ENCODE measurements around the gene C1QTNF9. TPM values are rescaled to one million over a fixed set of nuclear protein-coding genes. Genes with fewer than 3 reads are reported as not detected.

C1QTNF9 gene
- total and polyA plus RNA-seq, 2 of the 4 experiments (the other 2 are of a cell fraction): 0.18 to 0.21 TPM

DNA sequence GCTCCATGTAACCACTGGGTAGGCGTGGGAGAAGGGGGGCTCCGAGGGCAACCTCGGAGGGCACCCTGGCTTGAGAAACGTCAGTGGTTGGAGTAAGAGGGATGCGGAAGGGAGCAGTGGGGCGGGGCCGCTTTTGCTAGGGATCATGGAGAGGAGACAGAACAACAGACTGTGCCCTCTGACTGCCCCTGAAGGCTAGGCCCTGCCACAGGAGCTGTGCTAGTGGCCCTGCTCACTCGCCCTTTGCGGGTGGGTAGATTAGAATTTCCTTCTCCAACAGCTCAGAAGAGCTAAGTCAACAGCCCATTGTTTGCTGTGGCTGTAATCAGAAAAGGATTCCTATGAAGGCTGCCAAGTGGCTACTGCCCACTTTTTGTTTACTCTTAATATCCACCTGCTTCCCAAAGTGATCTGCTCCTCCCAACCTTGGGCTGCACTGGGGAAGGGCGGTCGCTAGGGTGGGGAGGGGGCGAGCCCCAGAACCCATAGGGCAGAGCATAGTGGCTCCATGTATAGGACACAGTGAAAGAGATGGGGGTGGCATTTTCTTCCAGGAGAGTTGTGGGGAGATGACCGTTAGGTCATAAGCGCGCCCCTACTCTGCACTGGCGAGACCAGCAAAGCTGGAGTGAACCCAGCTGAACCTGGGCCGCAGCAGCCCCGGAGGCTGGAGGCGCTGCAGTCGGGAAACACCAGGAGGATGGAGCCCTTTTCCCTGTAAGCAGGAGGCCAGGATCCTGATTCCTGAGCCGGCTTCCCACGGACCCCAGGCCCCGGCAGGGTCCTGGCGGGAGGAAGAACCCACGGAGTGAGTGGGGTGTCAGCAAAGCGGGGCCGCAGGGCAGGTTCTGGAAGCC is 1.9 kb upstream of the C1QTNF9 start:
- Histone ChIP-seq H3K36me3 (ENCODE audit: control insufficient read depth, insufficient read depth, low read length) (peaks cover 11% of the 10 kb centered on the region), H3K14ac (replicated peaks; ENCODE audit: low read depth, low read length) (peak overlapping the region; percentile 59; the same call in 1 of the 2 replicates), H3K4me2 (ENCODE audit: low read depth, low read length) (peak overlapping the region; percentile 11; the same call in 1 of the 2 replicates), H4K8ac (ENCODE audit: low read depth in 2 of 2, low read length in 2 of 2) (0 out of 4 replicates have a peak overlapping the region, but pooled peaks of 1 of the 2 experiments have one; percentile 43), H2BK120ac (ENCODE audit: low read depth, low read length) (peak overlapping the region; percentile 68), H2BK5ac (ENCODE audit: low read depth, low read length, poor library complexity, severe bottlenecking) (peak overlapping the region; percentile 36), H3K9me1 (ENCODE audit: insufficient read depth, low read length) (peaks cover 13% of the 10 kb centered on the region), H2AK5ac (ENCODE audit: low read depth, low read length) (peak overlapping the region; percentile 56), H3K9me3 (ENCODE audit: control insufficient read depth, insufficient read depth, low read length) (no peaks in the 10 kb centered on the region), H3K79me1 (ENCODE audit: low read depth in 1 of 2, low read length in 2 of 2) (peaks cover 0 to 3% of the 10 kb centered on the region in 2 experiments; a peak in 1 of 4 replicates), H3K4ac (ENCODE audit: low read depth, low read length) (peak overlapping the region; percentile 67), H3K27ac (ENCODE audit: insufficient read depth, low read length) (peak overlapping the region; percentile 37; the same call in 1 of the 2 replicates), H2AFZ (replicated peaks; ENCODE audit: low read length, poor library complexity) (no peak overlapping the region), H2BK20ac (ENCODE audit: low read depth, low read length) (peak overlapping the region; percentile 39; the same call in 1 of the 2 replicates), H2BK15ac (ENCODE audit: low read depth, low read length) (no peak overlapping the region; the same call in 2 of the 3 replicates), H3K23ac (ENCODE audit: low read depth, low read length) (peak overlapping the region; percentile 2; the same call in 1 of the 2 replicates), H3K56ac (ENCODE audit: extremely low read depth, insufficient read depth, low read length) (no peak overlapping the region), H3K27me3 (ENCODE audit: control insufficient read depth, insufficient read depth, low read length) (no peaks in the 10 kb centered on the region), H4K91ac (ENCODE audit: insufficient read depth, low read depth, low read length) (peak overlapping the region; percentile 31; the same call in 1 of the 2 replicates), H3K4me3 (ENCODE audit: insufficient read depth, low read depth, low read length) (no peak overlapping the region), H4K5ac (ENCODE audit: low read depth, low read length) (peak overlapping the region; percentile 61; the same call in 1 of the 2 replicates), H3K18ac (ENCODE audit: low read depth, low read length) (peak overlapping the region; percentile 66), H3K9ac (ENCODE audit: low read depth, low read length) (no peak overlapping the region), H3K4me1 (ENCODE audit: control insufficient read depth, insufficient read depth, low read length) (peaks cover 15% of the 10 kb centered on the region), H2AK9ac (replicated peaks; ENCODE audit: low read depth, low read length, poor library complexity) (peak overlapping the region; percentile 62), H4K20me1 (ENCODE audit: insufficient read depth, low read length) (peaks cover 4% of the 10 kb centered on the region; the same call in 1 of the 2 replicates)
- CTCF ChIA-PET: no interaction called here
- intact Hi-C loops (cut with micrococcal nuclease): no loop called here
- dilution Hi-C loops (cut with HindIII; ENCODE audit: low sequenced_read_pairs, unreplicated experiment): no loop called here
- ATAC-seq (ENCODE audit: low read depth) (no peak; the same call in 1 of the 2 replicates), DNase-seq (no peak)
- BruUV-seq (replicated peaks): no TSS peak
- 61% methylated on average over 4 of the region's 27 CpGs; no CpG with 5 or more reads in 1 of the 2 experiments for WGBS, 2 experiments (ENCODE audit: extremely low coverage in 2 of 2, insufficient read length in 1 of 2)
- in situ Hi-C loops (cut with MboI; ENCODE audit: low sequenced_read_pairs): no loop called here
- POLR2A ChIA-PET (ENCODE audit: unreplicated experiment): no interaction called here
- TF ChIP-seq MAFK (IDR thresholded peaks at IDR 0.05; ENCODE audit: low read depth, low read length) (no peak), NFE2L2 (IDR thresholded peaks at IDR 0.05; ENCODE audit: low read depth, low read length) (no peak), MAZ (IDR thresholded peaks at IDR 0.05; ENCODE audit: borderline replicate concordance, low read depth, low read length) (no peak), FOS (IDR thresholded peaks at IDR 0.05; ENCODE audit: low read depth, low read length) (no peak), MXI1 (IDR thresholded peaks at IDR 0.05; ENCODE audit: borderline replicate concordance, low read depth, low read length) (no peak), SMC3 (IDR thresholded peaks at IDR 0.05; ENCODE audit: low read depth, low read length) (no peak), RCOR1 (IDR thresholded peaks at IDR 0.05; ENCODE audit: insufficient replicate concordance, low read length) (no peak), CHD1 (IDR thresholded peaks at IDR 0.05; ENCODE audit: low read depth, low read length) (no peak), RFX5 (IDR thresholded peaks at IDR 0.05; ENCODE audit: low read depth, low read length) (no peak), POLR2A (IDR thresholded peaks at IDR 0.05; ENCODE audit: low read depth, low read length) (no peak)
- TF ChIP-seq, protein P1, sequence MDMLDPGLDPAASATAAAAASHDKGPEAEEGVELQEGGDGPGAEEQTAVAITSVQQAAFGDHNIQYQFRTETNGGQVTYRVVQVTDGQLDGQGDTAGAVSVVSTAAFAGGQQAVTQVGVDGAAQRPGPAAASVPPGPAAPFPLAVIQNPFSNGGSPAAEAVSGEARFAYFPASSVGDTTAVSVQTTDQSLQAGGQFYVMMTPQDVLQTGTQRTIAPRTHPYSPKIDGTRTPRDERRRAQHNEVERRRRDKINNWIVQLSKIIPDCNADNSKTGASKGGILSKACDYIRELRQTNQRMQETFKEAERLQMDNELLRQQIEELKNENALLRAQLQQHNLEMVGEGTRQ (IDR thresholded peaks at IDR 0.05; ENCODE audit: low read depth, low read length): no peak
- TF ChIP-seq, protein P2, sequence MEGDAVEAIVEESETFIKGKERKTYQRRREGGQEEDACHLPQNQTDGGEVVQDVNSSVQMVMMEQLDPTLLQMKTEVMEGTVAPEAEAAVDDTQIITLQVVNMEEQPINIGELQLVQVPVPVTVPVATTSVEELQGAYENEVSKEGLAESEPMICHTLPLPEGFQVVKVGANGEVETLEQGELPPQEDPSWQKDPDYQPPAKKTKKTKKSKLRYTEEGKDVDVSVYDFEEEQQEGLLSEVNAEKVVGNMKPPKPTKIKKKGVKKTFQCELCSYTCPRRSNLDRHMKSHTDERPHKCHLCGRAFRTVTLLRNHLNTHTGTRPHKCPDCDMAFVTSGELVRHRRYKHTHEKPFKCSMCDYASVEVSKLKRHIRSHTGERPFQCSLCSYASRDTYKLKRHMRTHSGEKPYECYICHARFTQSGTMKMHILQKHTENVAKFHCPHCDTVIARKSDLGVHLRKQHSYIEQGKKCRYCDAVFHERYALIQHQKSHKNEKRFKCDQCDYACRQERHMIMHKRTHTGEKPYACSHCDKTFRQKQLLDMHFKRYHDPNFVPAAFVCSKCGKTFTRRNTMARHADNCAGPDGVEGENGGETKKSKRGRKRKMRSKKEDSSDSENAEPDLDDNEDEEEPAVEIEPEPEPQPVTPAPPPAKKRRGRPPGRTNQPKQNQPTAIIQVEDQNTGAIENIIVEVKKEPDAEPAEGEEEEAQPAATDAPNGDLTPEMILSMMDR (conservative IDR thresholded peaks at IDR 0.05; ENCODE audit: low read depth, low read length): no peak
- TF ChIP-seq, protein P3, sequence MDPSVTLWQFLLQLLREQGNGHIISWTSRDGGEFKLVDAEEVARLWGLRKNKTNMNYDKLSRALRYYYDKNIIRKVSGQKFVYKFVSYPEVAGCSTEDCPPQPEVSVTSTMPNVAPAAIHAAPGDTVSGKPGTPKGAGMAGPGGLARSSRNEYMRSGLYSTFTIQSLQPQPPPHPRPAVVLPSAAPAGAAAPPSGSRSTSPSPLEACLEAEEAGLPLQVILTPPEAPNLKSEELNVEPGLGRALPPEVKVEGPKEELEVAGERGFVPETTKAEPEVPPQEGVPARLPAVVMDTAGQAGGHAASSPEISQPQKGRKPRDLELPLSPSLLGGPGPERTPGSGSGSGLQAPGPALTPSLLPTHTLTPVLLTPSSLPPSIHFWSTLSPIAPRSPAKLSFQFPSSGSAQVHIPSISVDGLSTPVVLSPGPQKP (IDR thresholded peaks at IDR 0.05; ENCODE audit: borderline replicate concordance, low read depth, low read length): no peak

Data from IMR-90 (cell line).